KMS-11 (cell line): Measurements from ENCODE around the gene PPP1R2B.

ENCODE experiments used
- H2AFZ ChIP-seq: fragments of 200-600 bp; sonication (generic); 2 replicates; pipeline ENCODE4 v1.6.1; 2016; ENCODE audit warnings: antibody characterized with exemption, mixed run types, low read depth
- H3K27ac ChIP-seq: fragments of 200-600 bp; sonication (generic); 2 replicates; pipeline ENCODE4 v1.6.1; 2016; ENCODE audit warnings: mild to moderate bottlenecking, mixed run types
- H3K27me3 ChIP-seq: fragments of 200-600 bp; sonication (generic); 2 replicates; pipeline ENCODE4 v1.6.1; 2017; ENCODE audit warnings: mild to moderate bottlenecking, low read depth, mixed run types, moderate library complexity; ENCODE audit not compliant: insufficient read depth
- H3K36me3 ChIP-seq: fragments of 200-600 bp; sonication (generic); 2 replicates; pipeline ENCODE4 v1.6.1; 2017; ENCODE audit warnings: mild to moderate bottlenecking, mixed run types; ENCODE audit not compliant: insufficient read depth
- H3K4me1 ChIP-seq: fragments of 200-600 bp; sonication (generic); 2 replicates; pipeline ENCODE4 v1.6.1; 2016; ENCODE audit warnings: mild to moderate bottlenecking, low read depth, mixed run types; ENCODE audit not compliant: poor library complexity, severe bottlenecking
- H3K4me2 ChIP-seq: fragments of 200-600 bp; sonication (generic); 2 replicates; pipeline ENCODE4 v1.7.0; 2016; ENCODE audit warnings: mild to moderate bottlenecking, mixed run types
- H3K4me3 ChIP-seq: fragments of 200-600 bp; sonication (generic); IDR thresholded peaks from 2 replicates; pipeline ENCODE4 v1.6.1; 2017; ENCODE audit warnings: low read depth, low read length, mixed read lengths; ENCODE audit not compliant: insufficient read depth
- H3K79me2 ChIP-seq: fragments of 200-600 bp; sonication (generic); 2 replicates; pipeline ENCODE4 v1.6.1; 2016; ENCODE audit warnings: low read depth, mixed run types; ENCODE audit not compliant: insufficient read depth
- H3K9ac ChIP-seq: fragments of 200-600 bp; sonication (generic); 2 replicates; pipeline ENCODE4 v1.6.1; 2016; ENCODE audit warnings: mild to moderate bottlenecking, mixed run types
- H4K20me1 ChIP-seq: fragments of 200-600 bp; sonication (generic); 2 replicates; pipeline ENCODE4 v1.6.1; 2016; ENCODE audit warnings: mild to moderate bottlenecking, mixed run types; ENCODE audit not compliant: insufficient read depth
- CTCF ChIP-seq: fragments of 200-600 bp; sonication (generic); conservative IDR thresholded peaks from 2 replicates; pipeline ENCODE4 v1.6.1; 2017; ENCODE audit warnings: low read depth, mild to moderate bottlenecking, antibody characterized with exemption, low read length, moderate library complexity, mixed read lengths

PPP1R2B gene

GRCh38 chr5:156850206-156850751 is at the start of gene PPP1R2B:
Gene PPP1R2B, plus strand, starts transcription at chr5:156850295. Its CDS starts 268 bp downstream, at chr5:156850563.
- H3K9ac ChIP-seq = no peak within 1 kb of the TSS
- no peak within 1 kb of the TSS for H3K4me2 ChIP-seq
- H3K4me3 ChIP-seq = no peak within 1 kb of the TSS
- H3K79me2 ChIP-seq = no peaks in the 10 kb centered on the region
- H3K27me3 ChIP-seq = no peaks in the 10 kb centered on the region
- no peaks in the 10 kb centered on the region for H4K20me1 ChIP-seq
- no peak within 1 kb of the TSS for H2AFZ ChIP-seq
- TF ChIP-seq CTCF = no peak
- no peaks in the 10 kb centered on the region for H3K4me1 ChIP-seq
- H3K36me3 ChIP-seq = no peaks in the 10 kb centered on the region
- H3K27ac ChIP-seq = no peak within 1 kb of the TSS

DNA sequence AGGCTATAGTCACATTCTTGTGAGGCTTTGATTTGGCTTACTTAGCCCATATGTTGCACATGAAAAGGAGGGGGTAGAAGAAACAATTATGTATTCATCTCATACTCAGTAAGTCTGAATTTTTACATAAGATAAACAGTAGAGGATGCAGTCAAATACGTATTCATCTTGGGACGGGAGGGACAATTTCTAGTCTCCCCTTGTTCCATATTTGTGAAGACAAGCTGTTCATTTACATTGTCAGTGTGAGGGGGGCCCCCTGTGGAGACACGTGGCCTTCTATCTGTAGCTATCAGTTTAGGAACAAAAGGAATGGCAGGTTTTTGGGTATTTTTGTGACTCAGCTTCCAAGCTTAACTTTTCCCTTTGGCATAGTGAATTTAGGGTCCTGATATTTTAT is 49.2 kb upstream of the PPP1R2B start:
- no peak for TF ChIP-seq CTCF
- H3K36me3 ChIP-seq = no peaks in the 10 kb centered on the region
- H4K20me1 ChIP-seq = no peaks in the 10 kb centered on the region
- H3K27ac ChIP-seq = no peak overlapping the region
- no peak overlapping the region for H3K9ac ChIP-seq
- no peak overlapping the region for H2AFZ ChIP-seq
- H3K27me3 ChIP-seq = no peaks in the 10 kb centered on the region
- no peak overlapping the region for H3K4me2 ChIP-seq
- H3K79me2 ChIP-seq = no peaks in the 10 kb centered on the region
- no peaks in the 10 kb centered on the region for H3K4me1 ChIP-seq
- no peak overlapping the region for H3K4me3 ChIP-seq

- H3K36me3 ChIP-seq = no peaks in the 10 kb centered on the region
- no peaks in the 10 kb centered on the region for H3K4me1 ChIP-seq
- no peak overlapping the region for H2AFZ ChIP-seq
- no peak overlapping the region for H3K27ac ChIP-seq
- H3K9ac ChIP-seq = no peak overlapping the region
- no peak for TF ChIP-seq CTCF
- H3K79me2 ChIP-seq = no peaks in the 10 kb centered on the region
- H3K4me3 ChIP-seq = no peak overlapping the region
- no peaks in the 10 kb centered on the region for H4K20me1 ChIP-seq
- H3K4me2 ChIP-seq = no peak overlapping the region
- no peaks in the 10 kb centered on the region for H3K27me3 ChIP-seq
These were observed 47.6 kb upstream of the PPP1R2B start for GRCh38 chr5:156802501-156802900.

GRCh38 chr5:156803404-156803803 is 46.7 kb upstream of the PPP1R2B start:
- H2AFZ ChIP-seq = no peak overlapping the region
- H3K27ac ChIP-seq = no peak overlapping the region
- H3K27me3 ChIP-seq = no peaks in the 10 kb centered on the region
- no peaks in the 10 kb centered on the region for H3K79me2 ChIP-seq
- no peak for TF ChIP-seq CTCF
- H3K4me2 ChIP-seq = no peak overlapping the region
- H3K4me3 ChIP-seq = no peak overlapping the region
- no peaks in the 10 kb centered on the region for H3K36me3 ChIP-seq
- H3K9ac ChIP-seq = no peak overlapping the region
- H4K20me1 ChIP-seq = no peaks in the 10 kb centered on the region
- no peaks in the 10 kb centered on the region for H3K4me1 ChIP-seq
